Liver (tissue), 9 donors: Measurements from ENCODE around the gene MLXIP. TPM values are rescaled to one million over a fixed set of nuclear protein-coding genes. Genes with fewer than 3 reads are reported as not detected.

Experiments
- DNase-seq: peaks from one replicate; pipeline ENCODE4 v3.0.0-alpha.2; 2017; ENCODE audit warnings: low spot score
- H3K27ac ChIP-seq, 2 donors: one replicate each; pipeline ENCODE4 v1.7.0; 2013; ENCODE audit warnings: inconsistent platforms in 2 of 2, low read length in 2 of 2, control low read depth in 1 of 2, low read depth in 1 of 2, mild to moderate bottlenecking in 1 of 2
- H3K27me3 ChIP-seq, 4 donors: one replicate each; pipeline versions ENCODE4 v1.6.1 to v1.7.0; 2013; ENCODE audit warnings: low read length in 3 of 4, inconsistent platforms in 1 of 4, mild to moderate bottlenecking in 1 of 4, moderate library complexity in 1 of 4; ENCODE audit not compliant: control insufficient read depth in 4 of 4, insufficient read depth in 4 of 4
- H3K36me3 ChIP-seq, 4 donors: one replicate each; pipeline versions ENCODE4 v1.6.1 to v1.7.0; 2013; ENCODE audit warnings: low read length in 3 of 4, mild to moderate bottlenecking in 3 of 4, low read depth in 1 of 4, moderate library complexity in 1 of 4; ENCODE audit not compliant: control insufficient read depth in 4 of 4, insufficient read depth in 3 of 4
- H3K4me1 ChIP-seq, 4 donors: one replicate each; pipeline versions ENCODE4 v1.6.1 to v1.7.0; 2013; ENCODE audit warnings: low read length in 3 of 4, mild to moderate bottlenecking in 3 of 4, moderate library complexity in 1 of 4; ENCODE audit not compliant: control insufficient read depth in 4 of 4, insufficient read depth in 4 of 4
- H3K4me3 ChIP-seq, 3 donors: one replicate each; pipeline versions ENCODE4 v1.6.1 to v1.7.0; 2013; ENCODE audit warnings: low read length in 3 of 3, control low read depth in 1 of 3, low read depth in 1 of 3, mild to moderate bottlenecking in 1 of 3
- H3K9ac ChIP-seq, 2 donors: one replicate each; pipeline ENCODE4 v1.7.0; 2013; ENCODE audit warnings: low read length in 2 of 2, mild to moderate bottlenecking in 2 of 2, moderate library complexity in 2 of 2, control low read depth in 1 of 2, low read depth in 1 of 2
- H3K9me3 ChIP-seq, 4 donors: one replicate each; pipeline versions ENCODE4 v1.6.1 to v1.7.0; 2013; ENCODE audit warnings: low read length in 3 of 4; ENCODE audit not compliant: control insufficient read depth in 4 of 4
- ATF3 ChIP-seq: IDR thresholded peaks from 2 replicates; pipeline ENCODE4 v1.6.1; 2016; ENCODE audit warnings: antibody characterized with exemption
- CTCF ChIP-seq: fragments of 150-350 bp; IDR thresholded peaks from 2 replicates; pipeline ENCODE4 v1.5.1; 2017; ENCODE audit warnings: improper control_type of control experiment, low read depth, low read length; ENCODE audit not compliant: missing input control
- FOXA1 ChIP-seq: IDR thresholded peaks from 2 replicates; pipeline ENCODE4 v1.6.1; 2016; ENCODE audit warnings: antibody characterized with exemption
- FOXA2 ChIP-seq: IDR thresholded peaks from 2 replicates; pipeline ENCODE4 v1.6.1; 2016; ENCODE audit warnings: antibody characterized with exemption
- GABPA ChIP-seq, 2 donors: IDR thresholded peaks in 1 of 2; conservative IDR thresholded peaks in 1 of 2; 2 replicates each; pipeline ENCODE4 v1.6.1; 2016; ENCODE audit warnings: antibody characterized with exemption in 2 of 2, mild to moderate bottlenecking in 1 of 2, moderate library complexity in 1 of 2
- HNF4A ChIP-seq, 2 donors: conservative IDR thresholded peaks; 2 replicates each; pipeline ENCODE4 v1.6.1; 2016; ENCODE audit warnings: antibody characterized with exemption in 2 of 2, mild to moderate bottlenecking in 2 of 2
- RAD21 ChIP-seq, 2 donors: IDR thresholded peaks; 2 replicates each; pipeline ENCODE4 v1.6.1; 2016; ENCODE audit warnings: antibody characterized with exemption in 2 of 2, mild to moderate bottlenecking in 2 of 2
- SP1 ChIP-seq: IDR thresholded peaks from 2 replicates; pipeline ENCODE4 v1.6.1; 2018; ENCODE audit warnings: antibody characterized with exemption, mild to moderate bottlenecking
- TAF1 ChIP-seq: conservative IDR thresholded peaks from 2 replicates; pipeline ENCODE4 v1.6.1; 2016; ENCODE audit warnings: antibody characterized with exemption, mild to moderate bottlenecking
- WGBS: extraction: QIAGEN DNeasy Blood & Tissue Kit; methylation state at CpG from one replicate; pipeline ENCODE4 v1.1.7; 2013; 5-methylcytosine and 5-hydroxymethylcytosine counted together
- polyA plus RNA-seq, 2 donors: library from polyadenylated mRNA; stranded (reverse) in 1 of 2; unstranded in 1 of 2; fragments of 200-250 nt in 1 of 2; fragments of >200 nt in 1 of 2; fragmentation: Nextera tagmentation in 1 of 2; extraction: Ambion mirVana in 1 of 2; gene quantifications; one replicate each; pipeline versions ENCODE4 v1.2.1 to v1.2.3, GENCODE V29; 2013 to 2015
- total RNA-seq, 2 donors: library from RNA; depleted of rRNA; stranded (reverse); fragments of >200 nt; gene quantifications; one replicate each; pipeline ENCODE4 v1.2.3, GENCODE V29; 2014
- TF ChIP-seq, protein P1 (sequence below): IDR thresholded peaks from 2 replicates; pipeline ENCODE4 v1.6.1; 2016; ENCODE audit warnings: antibody characterized with exemption, mild to moderate bottlenecking
- TF ChIP-seq, protein P2 (sequence below): IDR thresholded peaks from 2 replicates; pipeline ENCODE4 v1.6.1; 2016; ENCODE audit warnings: antibody characterized with exemption
- donor health status: healthy.
- donor health status: healthy.
- donor health status: healthy.
- donor health status: healthy.
- donor health status: healthy.

The MLXIP gene
- total and polyA plus RNA-seq, 4 donors: 10.6 to 19.5 (median 11.0) TPM

- peaks cover 0 to 7% (median 6%) of the 10 kb centered on the region in 4 donors for H3K36me3 ChIP-seq
- H3K4me3 ChIP-seq: no peak overlapping the region
- no peak overlapping the region for H3K27ac ChIP-seq
- no peak for DNase-seq
- peaks cover 2 to 36% (median 18%) of the 10 kb centered on the region in 4 donors for H3K4me1 ChIP-seq
- H3K9me3 ChIP-seq: no peaks in the 10 kb centered on the region
- no peak overlapping the region for H3K9ac ChIP-seq
- TF ChIP-seq, protein P1, sequence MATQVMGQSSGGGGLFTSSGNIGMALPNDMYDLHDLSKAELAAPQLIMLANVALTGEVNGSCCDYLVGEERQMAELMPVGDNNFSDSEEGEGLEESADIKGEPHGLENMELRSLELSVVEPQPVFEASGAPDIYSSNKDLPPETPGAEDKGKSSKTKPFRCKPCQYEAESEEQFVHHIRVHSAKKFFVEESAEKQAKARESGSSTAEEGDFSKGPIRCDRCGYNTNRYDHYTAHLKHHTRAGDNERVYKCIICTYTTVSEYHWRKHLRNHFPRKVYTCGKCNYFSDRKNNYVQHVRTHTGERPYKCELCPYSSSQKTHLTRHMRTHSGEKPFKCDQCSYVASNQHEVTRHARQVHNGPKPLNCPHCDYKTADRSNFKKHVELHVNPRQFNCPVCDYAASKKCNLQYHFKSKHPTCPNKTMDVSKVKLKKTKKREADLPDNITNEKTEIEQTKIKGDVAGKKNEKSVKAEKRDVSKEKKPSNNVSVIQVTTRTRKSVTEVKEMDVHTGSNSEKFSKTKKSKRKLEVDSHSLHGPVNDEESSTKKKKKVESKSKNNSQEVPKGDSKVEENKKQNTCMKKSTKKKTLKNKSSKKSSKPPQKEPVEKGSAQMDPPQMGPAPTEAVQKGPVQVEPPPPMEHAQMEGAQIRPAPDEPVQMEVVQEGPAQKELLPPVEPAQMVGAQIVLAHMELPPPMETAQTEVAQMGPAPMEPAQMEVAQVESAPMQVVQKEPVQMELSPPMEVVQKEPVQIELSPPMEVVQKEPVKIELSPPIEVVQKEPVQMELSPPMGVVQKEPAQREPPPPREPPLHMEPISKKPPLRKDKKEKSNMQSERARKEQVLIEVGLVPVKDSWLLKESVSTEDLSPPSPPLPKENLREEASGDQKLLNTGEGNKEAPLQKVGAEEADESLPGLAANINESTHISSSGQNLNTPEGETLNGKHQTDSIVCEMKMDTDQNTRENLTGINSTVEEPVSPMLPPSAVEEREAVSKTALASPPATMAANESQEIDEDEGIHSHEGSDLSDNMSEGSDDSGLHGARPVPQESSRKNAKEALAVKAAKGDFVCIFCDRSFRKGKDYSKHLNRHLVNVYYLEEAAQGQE: no peak
- TF ChIP-seq TAF1 (no peak), CTCF (no peak), FOXA2 (no peak), SP1 (no peak), GABPA (IDR thresholded peaks at IDR 0.05 in 1 of 2, conservative IDR thresholded peaks at IDR 0.05 in 1 of 2) (no peak), HNF4A (conservative IDR thresholded peaks at IDR 0.05) (no peak)
- TF ChIP-seq, protein P2, sequence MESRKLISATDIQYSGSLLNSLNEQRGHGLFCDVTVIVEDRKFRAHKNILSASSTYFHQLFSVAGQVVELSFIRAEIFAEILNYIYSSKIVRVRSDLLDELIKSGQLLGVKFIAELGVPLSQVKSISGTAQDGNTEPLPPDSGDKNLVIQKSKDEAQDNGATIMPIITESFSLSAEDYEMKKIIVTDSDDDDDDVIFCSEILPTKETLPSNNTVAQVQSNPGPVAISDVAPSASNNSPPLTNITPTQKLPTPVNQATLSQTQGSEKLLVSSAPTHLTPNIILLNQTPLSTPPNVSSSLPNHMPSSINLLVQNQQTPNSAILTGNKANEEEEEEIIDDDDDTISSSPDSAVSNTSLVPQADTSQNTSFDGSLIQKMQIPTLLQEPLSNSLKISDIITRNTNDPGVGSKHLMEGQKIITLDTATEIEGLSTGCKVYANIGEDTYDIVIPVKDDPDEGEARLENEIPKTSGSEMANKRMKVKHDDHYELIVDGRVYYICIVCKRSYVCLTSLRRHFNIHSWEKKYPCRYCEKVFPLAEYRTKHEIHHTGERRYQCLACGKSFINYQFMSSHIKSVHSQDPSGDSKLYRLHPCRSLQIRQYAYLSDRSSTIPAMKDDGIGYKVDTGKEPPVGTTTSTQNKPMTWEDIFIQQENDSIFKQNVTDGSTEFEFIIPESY: no peak
- H3K27me3 ChIP-seq: no peaks in the 10 kb centered on the region
- 87% methylated on average over 13 of the region's 13 CpGs for WGBS
Measured at GRCh38 chr12:122084857-122085405, 6.4 kb downstream of the MLXIP start.

DNA sequence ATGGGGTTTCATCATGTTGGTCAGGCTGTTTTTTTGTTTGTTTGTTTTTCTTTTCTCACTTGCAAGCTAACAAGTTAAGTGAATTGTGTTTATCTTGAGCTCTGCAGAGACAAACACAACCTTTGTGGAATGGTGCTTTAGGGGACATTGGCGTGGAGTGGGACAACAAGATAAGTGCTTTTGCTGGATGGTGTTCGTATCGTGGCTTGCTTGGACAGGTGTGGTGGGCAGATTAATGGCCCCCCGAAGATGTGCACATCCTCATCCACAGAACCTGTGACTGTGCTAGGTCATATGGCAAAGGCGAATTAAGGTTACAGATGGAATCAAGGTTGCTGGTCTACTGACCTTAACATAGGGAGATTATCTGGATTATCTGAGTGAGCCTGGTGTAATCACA is 7.0 kb downstream of the MLXIP start:
- Histone ChIP-seq H3K9me3 (no peaks in the 10 kb centered on the region), H3K27ac (no peak overlapping the region), H3K4me3 (no peak overlapping the region), H3K4me1 (peaks cover 2 to 30% (median 16%) of the 10 kb centered on the region in 4 donors), H3K9ac (no peak overlapping the region), H3K27me3 (no peaks in the 10 kb centered on the region), H3K36me3 (peaks cover 0 to 7% (median 6%) of the 10 kb centered on the region in 4 donors)
- no peak for DNase-seq
- 90% methylated on average over 5 of the region's 5 CpGs for WGBS
- TF ChIP-seq RAD21 (IDR thresholded peaks at IDR 0.05): no peak
- TF ChIP-seq FOXA1: no peak
- no peak for TF ChIP-seq GABPA (IDR thresholded peaks at IDR 0.05 in 1 of 2, conservative IDR thresholded peaks at IDR 0.05 in 1 of 2)
- TF ChIP-seq SP1: no peak
- TF ChIP-seq ATF3: no peak
